SK-N-MC (cell line): ENCODE results near the gene RNU4-1.
"Not testable (repeated sequence)": the region's sequence is repeated elsewhere in the genome, so short reads cannot be mapped to it uniquely, and the experiment has no call there.

ENCODE experiments used
- DNase-seq: peaks from one replicate; pipeline ENCODE4 v3.0.0-alpha.2; 2011; ENCODE audit warnings: low read depth, low spot score
- H3K27ac ChIP-seq: fragments of 200-600 bp; sonication (generic); 2 replicates; pipeline ENCODE4 v1.5.1; 2016; ENCODE audit warnings: mixed run types
- H3K36me3 ChIP-seq: fragments of 200-600 bp; sonication (generic); 2 replicates; pipeline ENCODE4 v1.6.1; 2017; ENCODE audit warnings: antibody characterized with exemption, low read length, mixed read lengths; ENCODE audit not compliant: insufficient read depth
- H3K4me3 ChIP-seq: fragments of 200-600 bp; sonication (generic); 2 replicates; pipeline ENCODE4 v1.5.1; 2016
- H3K9ac ChIP-seq: fragments of 200-600 bp; sonication (generic); 2 replicates; pipeline ENCODE4 v1.8.0; 2017; ENCODE audit warnings: mixed run types, mixed read lengths; ENCODE audit not compliant: insufficient read length
- H3K9me3 ChIP-seq: fragments of 200-600 bp; sonication (generic); 2 replicates; pipeline ENCODE4 v1.6.1; 2017; ENCODE audit warnings: low read depth, mild to moderate bottlenecking, antibody characterized with exemption, low read length, moderate library complexity, mixed read lengths
- EZH2 ChIP-seq: fragments of 200-600 bp; sonication (generic); IDR thresholded peaks from one replicate; pipeline ENCODE4 v1.6.1; 2017; ENCODE audit warnings: antibody characterized with exemption
- FOXP2 ChIP-seq: optimal IDR thresholded peaks from 2 replicates; pipeline ENCODE3; 2011; ENCODE audit warnings: mild to moderate bottlenecking, moderate library complexity; ENCODE audit not compliant: insufficient read depth; ENCODE audit errors: extremely low read length, control extremely low read depth
- POLR2AphosphoS5 ChIP-seq: IDR thresholded peaks from 2 replicates; pipeline ENCODE4 v1.6.1; 2012; ENCODE audit warnings: mild to moderate bottlenecking, low read depth, low read length, borderline replicate concordance

The RNU4-1 gene

GRCh38 chr12:120292661-120293531 lies at the start of gene RNU4-1:
TSS of gene RNU4-1 (minus strand) at chr12:120293237.
- peak; percentile 100 for TF ChIP-seq POLR2AphosphoS5
- TF ChIP-seq FOXP2 = no peak
- no peak for TF ChIP-seq EZH2
- DNase-seq = peak; percentile 94
- no peaks in the 10 kb centered on the region for H3K36me3 ChIP-seq
- H3K4me3 ChIP-seq = peak within 1 kb of the TSS; percentile 91
- peak within 1 kb of the TSS; percentile 95 for H3K9ac ChIP-seq
- H3K27ac ChIP-seq = peak within 1 kb of the TSS; percentile 100
- no peaks in the 10 kb centered on the region for H3K9me3 ChIP-seq

- Histone ChIP-seq H3K9ac (no peak overlapping the region), H3K4me3 (no peak overlapping the region), H3K27ac (no peak overlapping the region), H3K36me3 (peaks cover 2% of the 10 kb centered on the region; the same call in 1 of the 2 replicates), H3K9me3 (no peaks in the 10 kb centered on the region)
- no peak for TF ChIP-seq FOXP2
- TF ChIP-seq EZH2 = no peak
- no peak for TF ChIP-seq POLR2AphosphoS5
- DNase-seq = no peak
Observed at GRCh38 chr12:120342175-120343038, 49.4 kb upstream of the RNU4-1 start.

GRCh38 chr12:120339256-120339655 lies 46.2 kb upstream of the RNU4-1 start:
- Histone ChIP-seq H3K4me3 (no peak overlapping the region), H3K9me3 (peaks cover 3% of the 10 kb centered on the region; the same call in 1 of the 2 replicates), H3K9ac (no peak overlapping the region), H3K27ac (no peak overlapping the region), H3K36me3 (no peaks in the 10 kb centered on the region)
- TF ChIP-seq FOXP2 = no peak
- no peak for TF ChIP-seq EZH2
- TF ChIP-seq POLR2AphosphoS5 = no peak
- no peak for DNase-seq

GRCh38 chr12:120337730-120338129 lies 44.7 kb upstream of the RNU4-1 start:
- Histone ChIP-seq H3K9ac (no peak overlapping the region), H3K27ac (no peak overlapping the region), H3K9me3 (peaks cover 3% of the 10 kb centered on the region; the same call in 1 of the 2 replicates), H3K4me3 (no peak overlapping the region), H3K36me3 (no peaks in the 10 kb centered on the region)
- TF ChIP-seq EZH2 = no peak
- TF ChIP-seq POLR2AphosphoS5 = no peak
- TF ChIP-seq FOXP2 = no peak
- DNase-seq = no peak

- H3K9me3 ChIP-seq, H3K27ac ChIP-seq, H3K36me3 ChIP-seq, H3K9ac ChIP-seq, DNase-seq, H3K4me3 ChIP-seq: not testable (repeated sequence)
Observed at GRCh38 chr12:120336392-120336791, 43.4 kb upstream of the RNU4-1 start.

GRCh38 chr12:120335447-120335846 lies 42.4 kb upstream of the RNU4-1 start:
- H3K27ac ChIP-seq = not testable (repeated sequence)

GRCh38 chr12:120332523-120332922 lies 39.5 kb upstream of the RNU4-1 start:
- DNase-seq = no peak
- H3K27ac ChIP-seq = no peak overlapping the region
- H3K36me3 ChIP-seq = no peaks in the 10 kb centered on the region
- no peak overlapping the region for H3K4me3 ChIP-seq
- TF ChIP-seq FOXP2 (no peak), EZH2 (no peak), POLR2AphosphoS5 (no peak)
- H3K9me3 ChIP-seq = peaks cover 3% of the 10 kb centered on the region; the same call in 1 of the 2 replicates
- H3K9ac ChIP-seq = no peak overlapping the region

More at GRCh38 chr12:120335447-120335846, 42.4 kb upstream of the RNU4-1 start:
- not testable (repeated sequence) for H3K4me3 ChIP-seq, H3K9ac ChIP-seq, H3K36me3 ChIP-seq, DNase-seq, H3K9me3 ChIP-seq

- Histone ChIP-seq H3K36me3 (no peaks in the 10 kb centered on the region), H3K9ac (no peak overlapping the region), H3K27ac (no peak overlapping the region), H3K4me3 (no peak overlapping the region), H3K9me3 (peaks cover 3% of the 10 kb centered on the region; the same call in 1 of the 2 replicates)
- DNase-seq = no peak
- TF ChIP-seq EZH2 (no peak), FOXP2 (no peak), POLR2AphosphoS5 (no peak)
Observed at GRCh38 chr12:120332041-120332440, 39.0 kb upstream of the RNU4-1 start.
